WTC11 (cell line): ENCODE data around the gene OGT. TPM values are rescaled to one million over a fixed set of nuclear protein-coding genes. Genes with fewer than 3 reads are reported as not detected.

Source experiments
- ATAC-seq: fragments of 200-7000 bp; cut with Tn5 transposase; 2 replicates; pipeline ENCODE4 v1.10.0; 2021; ENCODE audit warnings: mild to moderate bottlenecking, moderate library complexity
- CTCF ChIA-PET: fragments of 300-600 bp; sonication (Branson Sonifier 250); formaldehyde crosslinking; loops from one replicate; lab custom pipeline; 2021; ENCODE audit warnings: antibody characterized with exemption; lab: Charles Lee
- POLR2A ChIA-PET: fragments of 350-600 bp; sonication (Branson Sonifier 250); formaldehyde crosslinking; loops from one replicate; lab custom pipeline; 2021; ENCODE audit warnings: antibody characterized with exemption; lab: Charles Lee
- DNase-seq: peaks from one replicate; pipeline ENCODE4 v3.0.0; 2021; ENCODE audit warnings: low spot score
- H3K27ac Mint-ChIP-seq: 2 replicates; pipeline ENCODE4 v1.8.0; 2021; ENCODE audit warnings: mixed read lengths
- H3K27me3 Mint-ChIP-seq: 2 replicates; pipeline ENCODE4 v1.8.0; 2021; ENCODE audit warnings: low read depth, mild to moderate bottlenecking, moderate library complexity, mixed read lengths
- H3K36me3 Mint-ChIP-seq: 2 replicates; pipeline ENCODE4 v1.8.0; 2021; ENCODE audit warnings: mixed read lengths
- H3K4me1 Mint-ChIP-seq: 2 replicates; pipeline ENCODE4 v1.8.0; 2022; ENCODE audit warnings: mixed read lengths
- H3K4me3 Mint-ChIP-seq: 2 replicates; pipeline ENCODE4 v1.8.0; 2021; ENCODE audit warnings: mild to moderate bottlenecking, moderate library complexity, mixed read lengths
- H3K9me3 Mint-ChIP-seq: 2 replicates; pipeline ENCODE4 v1.8.0; 2021; ENCODE audit warnings: mixed read lengths
- AR ChIP-seq: fragments of 250-450 bp; sonication (Bioruptor Pico); IDR thresholded peaks from 2 replicates; pipeline ENCODE4 v1.9.0; 2021; ENCODE audit warnings: mild to moderate bottlenecking
- CBFB ChIP-seq: sonication (generic); formaldehyde crosslinking; IDR thresholded peaks from 2 replicates; pipeline ENCODE4 v1.8.1; 2022; ENCODE audit warnings: mild to moderate bottlenecking, low read depth, missing genetic modification reagents
- EMX1 ChIP-seq: fragments of 250-450 bp; sonication (Bioruptor Pico); IDR thresholded peaks from 2 replicates; pipeline ENCODE4 v1.8.0; 2021; ENCODE audit warnings: mild to moderate bottlenecking
- ERG ChIP-seq: fragments of 250-450 bp; sonication (Bioruptor Pico); IDR thresholded peaks from 2 replicates; pipeline ENCODE4 v1.8.0; 2021; ENCODE audit warnings: mild to moderate bottlenecking
- FOXK1 ChIP-seq: sonication (generic); formaldehyde crosslinking; IDR thresholded peaks from 2 replicates; pipeline ENCODE4 v1.8.0; 2022; ENCODE audit warnings: mild to moderate bottlenecking, moderate library complexity, missing genetic modification reagents
- GTF2I ChIP-seq: fragments of 250-450 bp; sonication (Bioruptor Pico); conservative IDR thresholded peaks from 2 replicates; pipeline ENCODE4 v1.4.0; 2021; ENCODE audit warnings: mild to moderate bottlenecking
- JAZF1 ChIP-seq: fragments of 250-450 bp; sonication (Bioruptor Pico); IDR thresholded peaks from 2 replicates; pipeline ENCODE4 v1.9.0; 2021; ENCODE audit warnings: moderate library complexity, mild to moderate bottlenecking, inconsistent platforms
- JUN ChIP-seq: sonication (generic); formaldehyde crosslinking; IDR thresholded peaks from 2 replicates; pipeline ENCODE4 v1.8.0; 2023; ENCODE audit warnings: mild to moderate bottlenecking, missing genetic modification reagents
- MXD4 ChIP-seq: fragments of 250-450 bp; sonication (Bioruptor Pico); IDR thresholded peaks from 2 replicates; pipeline ENCODE4 v1.8.0; 2021; ENCODE audit warnings: mild to moderate bottlenecking, moderate library complexity, borderline replicate concordance
- MYBL2 ChIP-seq: sonication (generic); formaldehyde crosslinking; IDR thresholded peaks from 2 replicates; pipeline ENCODE4 v1.8.1; 2023; ENCODE audit warnings: mild to moderate bottlenecking, moderate library complexity, missing genetic modification reagents
- NFATC4 ChIP-seq: fragments of 250-450 bp; sonication (Bioruptor Pico); IDR thresholded peaks from 2 replicates; pipeline ENCODE4 v1.9.0; 2021; ENCODE audit warnings: mild to moderate bottlenecking
- NFE2L1 ChIP-seq: sonication (generic); formaldehyde crosslinking; IDR thresholded peaks from 2 replicates; pipeline ENCODE4 v1.8.1; 2023; ENCODE audit warnings: missing genetic modification reagents
- NR2C2 ChIP-seq: sonication (generic); formaldehyde crosslinking; IDR thresholded peaks from 2 replicates; pipeline ENCODE4 v1.8.0; 2022; ENCODE audit warnings: mild to moderate bottlenecking, missing genetic modification reagents
- NR3C1 ChIP-seq: sonication (generic); formaldehyde crosslinking; conservative IDR thresholded peaks from 2 replicates; pipeline ENCODE4 v1.8.1; 2023; ENCODE audit warnings: low read depth, mild to moderate bottlenecking, missing genetic modification reagents
- OVOL2 ChIP-seq: fragments of 250-450 bp; sonication (Bioruptor Pico); IDR thresholded peaks from 2 replicates; pipeline ENCODE4 v1.9.0; 2021; ENCODE audit warnings: mild to moderate bottlenecking, borderline replicate concordance
- PRDM15 ChIP-seq: sonication (generic); formaldehyde crosslinking; IDR thresholded peaks from 2 replicates; pipeline ENCODE4 v1.8.0; 2022; ENCODE audit warnings: missing genetic modification reagents
- RELA ChIP-seq: sonication (generic); formaldehyde crosslinking; IDR thresholded peaks from 2 replicates; pipeline ENCODE4 v1.8.1; 2022; ENCODE audit warnings: missing genetic modification reagents, mild to moderate bottlenecking, borderline replicate concordance
- SMAD4 ChIP-seq: sonication (generic); formaldehyde crosslinking; IDR thresholded peaks from 2 replicates; pipeline ENCODE4 v1.8.0; 2022; ENCODE audit warnings: mild to moderate bottlenecking, missing genetic modification reagents
- SOX15 ChIP-seq: fragments of 250-450 bp; sonication (Bioruptor Pico); IDR thresholded peaks from 2 replicates; pipeline ENCODE4 v1.9.0; 2021; ENCODE audit warnings: mild to moderate bottlenecking
- TCF7 ChIP-seq: sonication (generic); formaldehyde crosslinking; IDR thresholded peaks from 2 replicates; pipeline ENCODE4 v1.8.0; 2022; ENCODE audit warnings: mild to moderate bottlenecking, low read depth, missing genetic modification reagents, moderate library complexity
- USF2 ChIP-seq: sonication (generic); formaldehyde crosslinking; IDR thresholded peaks from 2 replicates; pipeline ENCODE4 v1.8.1; 2023; ENCODE audit warnings: mild to moderate bottlenecking, missing genetic modification reagents, moderate library complexity
- ZMAT4 ChIP-seq: fragments of 250-450 bp; sonication (Bioruptor Pico); IDR thresholded peaks from 2 replicates; pipeline ENCODE4 v1.9.0; 2021; ENCODE audit warnings: mild to moderate bottlenecking
- ZNF416 ChIP-seq: fragments of 250-450 bp; sonication (Bioruptor Pico); IDR thresholded peaks from 2 replicates; pipeline ENCODE4 v1.9.0; 2021; ENCODE audit warnings: mild to moderate bottlenecking, inconsistent platforms
- ZNF671 ChIP-seq: fragments of 250-450 bp; sonication (Bioruptor Pico); IDR thresholded peaks from 2 replicates; pipeline ENCODE4 v1.8.0; 2021; ENCODE audit warnings: mild to moderate bottlenecking
- ZSCAN18 ChIP-seq: fragments of 250-450 bp; sonication (Bioruptor Pico); IDR thresholded peaks from 2 replicates; pipeline ENCODE4 v2.1.2; 2022; ENCODE audit warnings: mild to moderate bottlenecking, moderate library complexity
- total RNA-seq: library from RNA; stranded (reverse); gene quantifications from 3 replicates; pipeline ENCODE4 v1.2.3, GENCODE V29; 2021

OGT gene
- total RNA-seq, 1 experiment from 2014 or later = 126 TPM

GRCh38 chrX:71619193-71619592, 86.3 kb downstream of the OGT start:
- ATAC-seq (no peak), DNase-seq (no peak)
- no peaks in the 10 kb centered on the region for H3K27me3 Mint-ChIP-seq
- no peak overlapping the region for H3K27ac Mint-ChIP-seq
- no peaks in the 10 kb centered on the region; the same call in 1 of the 2 replicates for H3K36me3 Mint-ChIP-seq
- no peaks in the 10 kb centered on the region; the same call in 1 of the 2 replicates for H3K4me1 Mint-ChIP-seq
- POLR2A ChIA-PET = no interaction called here
- CTCF ChIA-PET = interaction anchor here (1.0 kb wide), 1 partner anchor 33 kb away, joined by 3 read pairs; no protein-coding TSS in a partner anchor
- no peak overlapping the region for H3K4me3 Mint-ChIP-seq
- TF ChIP-seq ZSCAN18 = no peak
- TF ChIP-seq RELA (CRISPR knock-in tag) = no peak
- no peak for TF ChIP-seq MYBL2 (CRISPR knock-in tag)
- TF ChIP-seq ZNF671 (CRISPR knock-in tag) = no peak
- no peak for TF ChIP-seq CBFB
- no peak for TF ChIP-seq OVOL2
- TF ChIP-seq TCF7 (CRISPR knock-in tag) = no peak
- no peak for TF ChIP-seq USF2 (CRISPR knock-in tag)
- no peak for TF ChIP-seq MXD4 (CRISPR knock-in tag)
- TF ChIP-seq ERG (CRISPR knock-in tag) = no peak
- no peak for TF ChIP-seq SOX15 (CRISPR knock-in tag)
- TF ChIP-seq EMX1 (CRISPR knock-in tag) = no peak
- TF ChIP-seq ZNF416 (CRISPR knock-in tag) = no peak
- TF ChIP-seq NFE2L1 = no peak
- no peak for TF ChIP-seq NFATC4
- no peak for TF ChIP-seq JAZF1 (CRISPR knock-in tag)
- no peak for TF ChIP-seq NR2C2 (CRISPR knock-in tag)
- TF ChIP-seq, all 79 proteins: peak for 0
- H3K9me3 Mint-ChIP-seq = no peaks in the 10 kb centered on the region

GRCh38 chrX:71619986-71620385, 87.1 kb downstream of the OGT start:
- Mint-ChIP-seq H3K4me1 (no peaks in the 10 kb centered on the region; the same call in 1 of the 2 replicates), H3K27me3 (no peaks in the 10 kb centered on the region), H3K4me3 (no peak overlapping the region), H3K36me3 (no peaks in the 10 kb centered on the region; the same call in 1 of the 2 replicates), H3K27ac (no peak overlapping the region), H3K9me3 (no peaks in the 10 kb centered on the region)
- no peak for DNase-seq
- no peak for ATAC-seq
- POLR2A ChIA-PET = no interaction called here
- CTCF ChIA-PET = interaction anchor here (1.0 kb wide), 1 partner anchor 32 kb away, joined by 3 read pairs; no protein-coding TSS in a partner anchor
- TF ChIP-seq USF2 (CRISPR knock-in tag) = no peak
- TF ChIP-seq ZMAT4 = no peak
- TF ChIP-seq ZNF416 (CRISPR knock-in tag) = no peak
- TF ChIP-seq FOXK1 (CRISPR knock-in tag) = no peak
- no peak for TF ChIP-seq SMAD4 (CRISPR knock-in tag)
- no peak for TF ChIP-seq AR (CRISPR knock-in tag)
- no peak for TF ChIP-seq GTF2I (CRISPR knock-in tag)
- no peak for TF ChIP-seq JUN
- no peak for TF ChIP-seq PRDM15 (CRISPR knock-in tag)
- no peak for TF ChIP-seq NR3C1 (CRISPR knock-in tag)
